ENCODE data around the gene NFS1.
"Not testable (repeated sequence)": the region's sequence is repeated elsewhere in the genome, so short reads cannot be mapped to it uniquely, and the experiment has no call there.

NFS1 gene

DNA sequence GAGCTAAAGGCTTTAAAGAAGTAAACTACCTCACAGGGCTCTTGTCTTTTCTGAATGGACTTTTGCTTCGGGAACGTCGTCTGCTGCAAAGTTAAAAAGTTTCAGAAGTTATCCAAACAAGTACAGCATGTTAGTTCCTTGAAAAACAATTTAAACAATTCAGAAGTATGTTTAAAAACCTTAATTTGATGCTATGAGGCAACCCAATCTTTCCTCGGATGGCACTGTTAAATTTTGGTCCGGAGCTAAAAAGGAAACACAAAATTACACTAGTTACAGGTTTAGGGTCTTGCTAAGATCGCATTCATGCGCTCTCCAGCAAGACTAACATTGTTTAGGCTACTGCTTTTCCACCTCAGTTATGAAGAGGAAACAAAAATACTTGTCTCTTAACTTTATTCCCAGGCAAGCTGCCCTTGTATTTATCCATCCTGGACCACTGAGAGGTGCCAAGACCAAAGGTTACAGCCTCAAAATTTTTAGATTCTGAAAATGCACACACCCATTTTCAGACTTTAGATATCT, 30.2 kb upstream of the NFS1 start:
- no peak for DNase-seq (ENCODE audit: low read depth)

DNA sequence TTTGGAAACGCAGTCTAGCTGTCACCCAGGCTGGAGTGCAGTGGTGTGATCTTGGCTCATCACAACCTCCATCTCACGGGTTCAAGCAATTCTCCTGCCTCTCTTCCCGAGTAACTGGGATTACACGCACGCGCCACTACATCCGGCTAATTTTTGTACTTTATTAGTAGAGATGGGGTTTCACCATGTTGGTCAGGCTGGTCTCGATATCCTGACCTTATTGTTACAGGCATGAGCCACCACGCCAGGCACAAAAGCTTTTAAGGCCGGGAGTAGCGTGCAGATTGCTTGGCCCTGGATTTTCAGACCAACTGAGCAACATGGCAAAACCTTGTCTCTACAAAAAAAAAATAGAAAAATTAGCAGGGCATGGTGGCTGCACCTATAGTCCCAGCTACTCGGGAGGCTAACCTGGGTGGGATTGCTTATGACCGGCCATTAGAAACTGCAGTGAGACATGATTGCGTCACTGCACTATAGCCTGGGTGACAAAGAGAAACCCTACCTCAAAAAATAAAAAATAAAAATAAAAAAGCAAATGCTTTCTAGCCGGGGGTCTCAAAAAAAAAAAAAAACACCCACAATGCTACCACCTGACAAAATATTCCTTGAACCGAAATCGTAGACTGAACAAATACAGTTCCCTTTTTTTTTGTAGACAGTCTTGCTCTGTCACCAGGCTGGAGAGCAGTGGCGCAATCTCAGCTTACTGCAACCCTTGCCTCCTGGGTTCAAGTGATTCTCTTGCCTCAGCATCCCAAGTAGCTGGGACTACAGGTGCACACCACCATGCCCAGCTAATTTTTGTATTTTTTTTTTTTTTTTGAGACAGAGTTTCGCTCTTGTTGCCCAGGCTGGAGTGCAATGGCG, 27.9 kb upstream of the NFS1 start:
- DNase-seq (ENCODE audit: low read depth) = no peak

DNA sequence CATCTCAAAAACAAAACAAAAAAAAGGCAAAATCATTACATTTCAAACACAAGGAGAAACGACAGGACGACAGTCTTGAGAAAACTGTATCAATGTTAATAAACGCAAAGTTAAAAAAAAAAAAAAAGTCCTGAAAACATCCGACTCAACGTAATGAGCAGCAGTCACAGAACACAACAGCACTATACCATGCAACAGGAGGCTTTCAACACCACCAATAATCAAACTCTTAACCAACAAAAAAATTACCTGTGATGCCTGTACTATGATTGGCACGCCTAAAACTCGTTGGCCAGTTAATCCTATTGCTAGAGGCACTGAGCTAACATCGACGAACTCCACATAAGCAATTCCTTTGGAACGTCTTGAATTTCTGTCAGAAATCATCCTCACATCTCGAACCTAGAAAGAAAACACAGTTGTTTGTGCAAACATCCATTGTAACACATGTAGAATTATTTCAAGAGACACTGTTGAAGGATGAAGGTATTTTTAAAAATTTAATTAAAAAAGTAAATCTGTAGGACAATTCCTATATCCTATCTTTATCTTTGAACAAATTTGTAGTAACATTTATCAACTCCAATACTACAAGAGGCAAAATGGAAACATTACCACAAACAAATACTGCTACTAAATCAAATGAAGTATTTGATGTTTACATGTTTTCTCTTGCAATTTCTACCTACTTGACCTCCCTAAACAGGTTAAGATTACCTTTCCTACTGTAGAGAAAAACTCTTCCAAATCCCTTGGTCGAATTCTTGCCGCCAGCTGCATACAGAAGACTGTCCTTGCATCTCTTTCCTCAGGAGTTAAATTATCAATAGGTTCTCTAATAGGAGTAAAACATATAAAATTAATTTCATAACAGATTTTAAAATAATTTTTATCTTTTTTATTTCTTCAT, 25.4 kb upstream of the NFS1 start:
- no peak for DNase-seq (ENCODE audit: low read depth)

DNA sequence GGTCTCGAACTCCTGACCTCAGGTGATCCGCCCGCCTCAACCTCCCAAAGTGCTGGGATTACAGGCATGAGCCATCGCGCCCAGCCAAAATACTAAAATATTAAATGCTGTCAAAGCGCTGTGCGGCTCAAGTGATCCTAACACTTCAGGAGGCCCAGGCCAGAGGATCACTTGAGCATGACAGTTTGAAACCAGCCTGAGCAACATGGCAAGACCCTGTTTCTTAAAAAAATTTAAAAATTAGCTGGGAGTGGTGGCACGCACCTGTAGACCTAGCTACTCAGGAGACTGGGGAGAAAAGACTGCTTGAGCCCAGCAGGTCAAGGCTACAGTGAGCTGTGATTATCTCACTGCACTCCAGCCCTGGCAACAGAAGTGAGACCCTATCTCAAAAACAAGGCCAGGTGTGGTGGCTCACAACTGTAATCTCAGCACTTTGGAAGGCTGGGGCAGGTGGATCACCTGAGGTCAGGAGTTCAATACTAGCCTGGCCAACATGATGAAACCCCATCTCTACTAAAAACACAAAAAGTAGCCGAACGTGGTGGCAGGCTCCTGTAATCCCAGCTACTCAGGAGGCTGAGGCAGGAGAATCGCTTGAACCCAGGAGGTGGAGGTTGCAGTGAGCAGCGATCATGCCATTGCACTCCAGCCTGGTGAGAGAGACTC, 24.6 kb upstream of the NFS1 start:
- not testable (repeated sequence) for DNase-seq (ENCODE audit: low read depth)

DNA sequence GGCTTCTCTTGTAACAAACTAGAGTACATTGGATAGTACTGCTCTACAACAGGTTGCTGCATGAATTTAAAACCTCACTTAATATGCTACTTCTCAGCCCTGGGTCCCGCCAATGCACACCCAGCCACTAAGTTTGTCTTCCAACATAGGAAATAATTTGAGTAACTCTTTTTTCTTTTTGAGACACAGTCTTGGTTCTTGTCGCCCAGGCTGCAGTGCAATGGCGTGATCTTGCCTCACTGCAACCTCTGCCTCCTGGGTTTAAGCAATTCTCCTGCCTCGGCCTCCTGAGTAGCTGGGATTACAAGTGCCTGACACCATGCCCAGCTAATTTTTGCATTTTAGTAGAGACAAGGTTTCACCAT, 24.1 kb upstream of the NFS1 start:
- not testable (repeated sequence) for DNase-seq (ENCODE audit: low read depth)

DNA sequence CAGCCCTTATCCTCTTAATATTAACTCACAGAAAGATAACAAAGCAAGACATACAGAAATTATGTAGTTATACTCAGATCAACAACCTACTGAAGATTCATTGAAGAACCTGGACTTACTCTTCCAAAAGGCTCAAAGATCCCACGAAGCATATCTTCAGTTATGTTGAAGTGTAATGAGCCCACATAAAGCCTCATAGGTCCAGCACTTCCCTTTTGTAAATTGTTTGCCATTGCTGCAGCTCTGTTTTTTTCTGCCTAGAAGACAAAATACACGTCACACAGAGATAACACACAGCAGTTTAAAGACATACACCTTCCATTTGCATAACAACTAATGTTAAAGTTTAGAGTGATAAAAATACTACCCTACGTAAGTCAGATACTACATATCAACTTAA, 22.5 kb upstream of the NFS1 start:
- DNase-seq (ENCODE audit: low read depth) = no peak

DNA sequence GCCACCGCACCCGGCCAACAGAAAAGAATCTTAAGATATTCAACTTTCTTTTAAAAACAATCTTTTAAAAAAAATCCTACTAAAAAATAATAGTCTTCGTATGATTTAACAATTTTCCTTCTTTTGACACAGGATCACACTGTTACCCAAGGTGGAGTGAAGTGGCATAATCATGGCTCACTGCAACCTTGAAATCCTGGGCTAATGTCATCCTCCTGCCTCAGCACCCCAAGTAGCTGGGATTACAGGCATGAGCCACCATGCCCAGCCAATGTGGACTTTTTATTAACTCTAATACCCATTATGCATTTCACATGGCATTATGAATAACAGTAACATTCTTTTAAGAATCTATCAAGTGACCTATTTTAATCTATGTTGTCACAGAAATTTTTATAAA, 22.1 kb upstream of the NFS1 start:
- no peak for DNase-seq (ENCODE audit: low read depth)

DNA sequence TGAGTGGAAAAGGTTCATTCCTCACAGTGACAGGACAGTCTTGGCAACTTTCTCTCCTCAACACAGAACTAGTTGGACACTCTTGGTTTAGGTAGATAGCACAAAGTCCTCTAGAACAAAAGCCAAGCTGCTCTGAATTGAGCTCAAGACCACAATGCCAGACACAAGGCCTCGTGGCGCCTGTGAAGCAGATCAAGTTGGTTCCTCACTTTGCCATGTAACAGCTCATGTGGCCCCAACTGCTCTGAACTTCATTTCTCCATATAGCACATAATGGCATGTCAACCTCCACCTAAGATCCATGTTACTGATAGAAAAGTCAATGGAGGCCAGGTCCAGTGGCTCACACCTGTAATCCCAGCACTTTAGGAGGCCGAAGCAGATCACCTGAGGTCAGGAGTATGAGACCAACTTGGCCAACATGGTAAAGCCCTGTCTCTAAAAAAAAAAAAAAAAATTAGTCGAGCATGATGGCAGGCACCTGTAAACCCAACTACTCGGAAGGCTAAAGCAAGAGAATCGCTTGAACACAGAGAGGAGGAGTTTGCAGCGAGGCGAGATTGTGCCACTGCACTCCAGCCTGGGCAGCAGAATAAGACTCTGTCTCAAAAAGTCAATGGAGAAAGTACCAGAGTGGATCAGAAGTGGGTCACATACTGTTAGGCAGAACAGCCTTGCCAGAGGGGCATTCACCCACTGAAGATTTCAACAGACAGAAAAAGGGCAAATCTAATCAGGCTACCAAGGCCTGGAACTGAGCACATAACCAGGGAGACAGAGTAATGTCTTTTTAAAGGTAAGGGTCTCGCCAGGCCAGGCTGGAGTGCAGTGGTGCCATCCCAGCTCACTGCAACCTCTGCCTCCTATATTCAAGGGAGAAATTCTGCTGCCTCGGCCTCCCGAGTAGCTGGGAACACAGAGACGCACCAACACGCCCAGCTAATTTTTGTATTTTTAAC, 21.3 kb upstream of the NFS1 start:
- DNase-seq (ENCODE audit: low read depth) = no peak

DNA sequence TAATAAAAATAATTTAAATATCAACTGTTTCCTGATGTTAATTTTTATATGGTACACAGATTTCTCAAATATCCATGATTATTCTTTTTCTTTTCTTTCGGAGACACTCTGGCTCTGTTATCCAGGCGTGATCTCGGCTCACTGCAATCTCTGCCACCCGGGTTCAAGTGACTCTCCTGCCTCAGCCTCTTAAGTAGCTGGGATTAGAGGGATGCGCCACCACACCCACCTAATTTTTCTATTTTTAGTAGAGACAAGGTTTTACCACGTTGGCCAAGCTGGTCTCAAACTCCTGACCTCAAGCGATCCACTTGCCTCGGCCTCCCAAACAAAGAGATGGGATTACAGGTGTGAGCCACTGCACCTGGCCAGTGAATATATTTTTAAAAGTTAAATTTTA, 20.6 kb upstream of the NFS1 start:
- DNase-seq (ENCODE audit: low read depth) = no peak

DNA sequence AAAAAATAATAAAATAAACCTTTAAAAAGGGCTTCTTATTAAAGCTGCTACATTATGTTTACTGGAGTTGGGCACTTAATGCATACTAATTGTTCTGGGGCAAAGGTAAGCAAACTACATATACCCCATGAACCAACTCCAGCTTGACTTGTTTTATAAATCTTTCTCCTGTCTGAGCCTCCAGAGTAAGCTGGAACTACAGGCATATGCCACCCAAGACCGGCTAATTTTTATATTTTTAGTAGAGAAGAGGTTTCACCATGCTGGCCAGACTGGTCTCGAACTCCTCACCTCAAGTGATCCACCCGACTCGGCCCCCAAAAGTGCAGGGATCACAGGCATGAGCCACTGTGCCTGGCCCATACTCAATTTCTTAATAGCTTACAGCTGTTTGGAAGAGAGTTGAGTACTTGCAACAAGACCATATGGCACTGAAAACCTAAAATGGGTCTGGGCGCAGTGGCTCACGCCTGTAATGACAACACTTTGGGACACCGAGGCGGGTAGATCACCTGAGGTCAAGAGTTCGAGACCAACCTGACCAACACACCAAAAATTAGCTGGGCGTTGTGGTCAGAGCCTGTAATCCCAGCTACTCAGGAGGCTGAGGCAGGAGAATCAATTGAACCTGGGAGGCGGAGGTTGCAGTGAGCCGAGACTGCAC, 20.0 kb upstream of the NFS1 start:
- no peak for DNase-seq (ENCODE audit: low read depth)

DNA sequence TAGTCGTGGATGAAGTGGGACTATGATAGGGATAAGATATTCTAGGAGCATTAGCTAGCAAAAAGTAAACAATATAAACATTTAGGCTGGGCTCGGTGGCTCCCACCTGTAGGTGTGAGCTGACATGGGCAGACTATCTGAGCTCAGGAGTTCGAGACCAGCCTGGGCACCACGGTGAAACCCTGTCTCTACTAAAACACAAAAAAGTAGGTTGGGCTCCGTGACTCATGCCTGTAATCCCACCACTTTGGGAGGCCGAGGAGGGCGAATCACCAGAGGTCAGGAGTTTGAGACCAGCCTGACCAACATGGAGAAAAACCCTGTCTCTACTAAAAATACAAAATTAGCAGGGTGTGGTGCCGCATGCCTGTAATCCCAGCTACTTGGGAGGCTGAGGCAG, 19.2 kb upstream of the NFS1 start:
- not testable (repeated sequence) for DNase-seq (ENCODE audit: low read depth)

DNA sequence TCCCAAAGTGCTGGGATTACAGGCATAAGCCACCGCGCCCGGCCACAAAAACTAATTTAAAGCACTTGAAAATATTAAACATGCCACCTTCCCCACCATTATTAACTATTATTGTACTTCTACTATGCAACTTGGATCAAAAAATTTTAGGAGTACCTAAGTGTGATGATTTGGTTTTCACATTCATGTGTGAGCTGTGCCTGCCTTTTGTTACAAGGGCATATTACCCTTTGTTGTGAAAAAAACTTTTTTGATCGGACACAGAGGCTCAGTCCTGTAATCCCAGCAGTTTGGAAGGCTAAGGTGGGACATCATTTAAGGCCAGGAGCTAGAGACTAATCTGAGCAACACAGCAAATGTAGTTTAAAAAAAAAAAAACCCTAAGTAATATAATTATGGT, 17.2 kb upstream of the NFS1 start:
- DNase-seq (ENCODE audit: low read depth) = no peak

DNA sequence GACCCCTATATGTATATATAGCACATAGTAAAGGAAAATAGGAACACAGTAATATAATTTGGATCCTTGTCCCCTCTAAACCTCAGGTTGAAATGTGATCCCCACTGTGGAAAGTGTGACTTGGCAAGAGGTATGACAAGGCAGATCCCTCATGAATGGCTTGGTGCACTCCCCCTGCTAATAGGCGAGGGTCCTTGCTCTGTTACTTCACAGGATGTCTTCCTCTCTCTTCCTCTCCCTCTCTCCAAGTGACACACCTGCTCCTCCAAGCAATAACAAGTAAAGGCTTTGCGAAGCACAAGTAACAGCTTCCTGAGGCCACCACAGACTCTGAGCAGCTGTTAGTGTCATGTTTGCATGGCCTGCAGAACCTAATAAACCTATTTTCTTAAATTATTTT, 16.5 kb upstream of the NFS1 start:
- no peak for DNase-seq (ENCODE audit: low read depth)

DNA sequence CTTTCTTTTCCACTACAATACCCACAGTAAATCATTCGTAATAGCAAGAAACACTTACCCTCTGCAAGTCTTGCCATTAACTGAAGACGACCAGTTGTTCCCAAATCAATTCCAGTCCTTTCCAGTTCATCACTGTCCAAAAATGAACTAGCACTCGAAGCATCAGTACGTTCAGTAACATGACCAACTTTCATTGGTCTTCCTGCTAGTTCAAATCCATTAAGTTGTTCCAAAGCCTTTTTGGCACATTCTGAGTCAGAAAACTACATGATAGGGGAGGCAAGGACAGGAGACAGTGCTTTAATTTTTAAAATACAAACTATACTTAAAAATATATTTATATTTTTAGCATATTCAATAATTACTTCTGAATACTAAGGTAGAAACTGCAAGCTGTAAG, 15.0 kb upstream of the NFS1 start:
- no peak for DNase-seq (ENCODE audit: low read depth)

DNA sequence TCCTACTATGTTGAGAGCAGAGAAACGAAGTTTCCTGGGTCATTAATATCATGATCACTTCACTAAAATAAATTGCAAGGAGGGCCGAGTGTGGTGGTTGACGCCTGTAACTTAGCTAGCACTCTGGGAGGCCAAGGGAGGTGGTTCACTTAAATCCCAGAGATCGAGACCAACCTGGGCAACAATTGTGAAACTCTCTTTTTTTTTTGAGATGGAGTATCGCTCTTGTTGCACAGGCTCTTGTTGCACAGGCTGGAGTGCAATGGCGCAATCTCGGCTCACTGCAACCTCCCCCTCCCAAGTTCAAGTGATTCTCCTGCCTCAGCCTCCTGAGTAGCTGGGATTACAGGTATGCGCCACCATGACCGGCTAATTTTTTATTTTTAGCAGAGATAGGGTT, 14.0 kb upstream of the NFS1 start:
- DNase-seq (ENCODE audit: low read depth) = not testable (repeated sequence)

DNA sequence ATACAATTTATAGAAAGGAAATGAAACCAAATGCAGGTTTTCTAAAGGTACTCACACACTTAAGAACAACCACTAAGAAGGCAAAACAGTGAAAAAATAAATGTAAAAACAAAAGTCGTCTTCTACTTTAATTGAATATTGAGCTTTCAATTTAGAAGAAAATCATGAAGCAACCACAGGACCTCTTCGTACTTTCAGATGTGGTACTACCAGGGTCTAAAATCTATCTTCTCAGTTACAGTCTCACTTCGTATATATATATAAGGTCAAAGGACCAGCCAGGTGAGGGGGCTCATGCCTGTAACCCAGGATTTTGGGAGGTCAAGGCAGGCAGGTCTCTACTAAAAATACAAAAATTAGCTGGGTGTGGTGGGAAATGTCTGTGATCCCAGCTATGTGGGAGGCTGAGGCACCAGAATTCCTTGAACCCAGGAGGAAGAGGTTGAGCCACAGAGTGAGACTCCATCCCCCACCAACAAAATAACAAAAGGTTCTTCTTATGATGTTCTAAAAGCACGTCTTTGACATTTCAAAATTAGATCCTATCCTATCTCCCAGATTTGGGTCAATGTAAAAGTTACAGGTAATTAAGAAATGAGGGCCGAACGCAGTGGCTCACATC, 12.5 kb upstream of the NFS1 start:
- no peak for DNase-seq (ENCODE audit: low read depth)

DNA sequence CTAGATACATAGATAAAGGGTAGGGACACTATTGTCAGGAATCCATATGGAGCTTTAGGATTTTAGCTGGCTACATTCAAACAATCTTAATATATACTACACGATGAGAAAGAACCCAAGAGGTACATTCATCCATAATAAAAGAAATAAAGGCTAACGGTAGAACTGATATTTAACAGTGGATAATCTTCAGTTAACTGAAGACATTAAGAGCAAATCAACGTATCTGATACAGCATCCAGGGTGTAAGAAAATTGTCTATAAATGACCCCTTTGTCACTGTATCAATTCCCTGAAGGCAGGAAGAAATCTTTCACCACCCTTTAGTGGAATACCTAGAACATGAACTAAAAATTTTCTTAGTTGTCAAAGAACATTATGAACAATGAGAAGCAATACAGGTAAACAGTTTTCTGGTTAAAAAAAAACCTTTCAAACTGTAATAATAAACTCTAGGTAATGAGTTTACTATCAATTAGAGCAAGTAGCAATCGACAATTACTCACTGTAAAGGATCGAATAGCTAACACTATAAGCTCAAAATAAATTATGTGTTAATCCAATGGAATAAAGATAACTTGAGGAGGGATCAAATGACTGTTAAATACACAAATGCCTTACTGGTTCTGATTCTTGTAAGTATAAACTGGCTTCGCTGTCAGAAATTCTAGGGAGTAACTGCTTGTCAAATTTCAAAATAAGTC, 11.9 kb upstream of the NFS1 start:
- DNase-seq (ENCODE audit: low read depth) = no peak

DNA sequence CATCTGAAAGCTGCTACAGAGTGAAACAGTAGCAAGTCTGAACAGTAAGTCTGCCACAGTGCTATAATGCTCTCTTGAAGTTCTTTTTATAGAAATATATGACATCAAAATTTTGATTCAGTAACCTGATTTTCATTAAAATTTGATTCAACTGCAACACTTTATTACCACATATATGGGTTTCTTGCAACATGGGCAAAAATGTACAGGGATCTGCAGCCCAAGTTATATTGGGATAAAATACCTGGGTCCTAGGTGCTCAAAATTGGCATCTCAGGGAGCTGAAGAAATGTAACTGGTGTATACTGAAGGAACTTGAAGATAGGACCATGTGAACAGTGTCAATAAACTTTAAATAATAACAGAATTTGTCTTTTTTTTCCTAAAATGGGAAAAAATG, 10.9 kb upstream of the NFS1 start:
- no peak for DNase-seq (ENCODE audit: low read depth)

DNA sequence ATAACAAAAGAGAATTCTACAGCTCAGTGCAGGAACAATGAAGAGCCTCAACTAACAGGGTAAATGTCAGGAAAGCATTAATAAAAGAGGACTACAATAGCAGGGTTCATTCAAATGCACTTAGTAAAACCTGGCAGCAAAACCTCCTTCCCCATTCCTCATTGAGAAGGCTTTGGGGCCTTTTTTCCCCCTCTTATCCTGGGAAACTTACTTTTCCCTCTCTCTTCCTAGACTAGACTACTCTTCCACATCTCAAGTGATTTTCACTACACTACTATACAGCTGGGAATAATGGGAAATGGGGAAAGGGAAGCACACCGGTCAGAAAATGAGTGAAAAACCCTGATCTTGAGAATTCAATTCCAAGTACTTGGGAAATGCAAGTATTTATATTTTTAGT, 10.1 kb upstream of the NFS1 start:
- no peak for DNase-seq (ENCODE audit: low read depth)

DNA sequence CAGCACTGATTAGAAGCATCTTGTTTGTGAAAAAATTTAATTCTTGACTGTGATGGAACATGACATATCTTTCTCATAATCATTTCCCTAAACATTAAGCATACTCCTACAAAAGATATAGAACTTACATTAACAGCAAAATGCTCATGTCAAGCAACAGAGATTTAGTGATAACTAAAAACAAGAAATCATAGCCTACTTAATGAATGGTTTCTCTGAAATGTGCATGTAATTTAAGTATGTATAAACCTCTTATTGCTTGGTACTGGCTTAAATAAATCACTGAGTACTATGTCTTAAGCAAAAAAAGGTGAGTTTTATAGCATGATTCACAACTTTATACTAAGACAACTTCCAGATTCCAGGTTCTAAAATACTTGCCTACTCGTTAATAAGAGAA, 9.3 kb upstream of the NFS1 start:
- no peak for DNase-seq (ENCODE audit: low read depth)
